ENCODE results near the gene DUSP6. TPM values are rescaled to one million over a fixed set of nuclear protein-coding genes. Genes with fewer than 3 reads are reported as not detected.
A peak's percentile ranks its signal among the peaks of the same experiment; 100 is the strongest.

Gene DUSP6
- total and polyA plus RNA-seq, 2 experiments from 2014 or later, result 96.1 to 112 TPM

DNA sequence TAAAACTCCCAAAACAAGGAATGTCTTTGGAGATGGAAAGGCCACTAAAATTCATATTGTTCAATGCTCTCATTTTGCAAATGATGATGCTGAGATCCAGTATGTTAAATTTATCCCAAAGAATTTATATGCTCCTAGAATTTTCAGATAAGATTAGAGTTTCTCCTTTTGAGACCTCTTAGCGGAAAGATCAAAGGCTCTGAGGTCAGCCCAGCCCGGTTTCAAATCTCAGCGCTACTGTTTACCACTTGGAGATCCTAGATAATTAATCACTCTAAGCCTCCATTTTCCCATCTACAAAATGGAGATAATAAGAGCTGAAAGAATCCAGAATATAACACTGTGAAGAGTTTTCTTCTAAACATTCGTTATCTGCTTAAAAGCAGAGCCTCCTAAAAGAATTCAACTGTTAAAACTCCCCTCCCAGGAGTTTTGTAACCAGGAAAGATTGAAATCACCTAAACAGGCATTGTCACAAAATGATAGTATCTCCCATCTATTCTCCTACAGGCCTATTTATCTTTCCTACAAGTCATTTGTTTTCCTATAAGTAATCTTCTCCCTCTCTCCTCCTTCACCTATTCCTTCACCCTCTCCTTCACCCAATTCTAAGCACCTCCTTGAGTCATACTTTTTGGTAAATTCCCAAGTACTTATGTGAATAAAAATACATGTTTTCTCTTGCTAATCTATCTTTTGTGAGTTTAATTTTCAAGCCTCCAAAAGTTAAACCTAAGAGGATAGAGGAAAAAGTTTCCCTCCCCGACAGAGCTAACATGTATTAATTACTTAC is 16.7 kb downstream of the DUSP6 start:
- Histone ChIP-seq H3K4me3 (no peak overlapping the region), H3K4me2 (ENCODE audit: unreplicated experiment) (no peak overlapping the region), H3F3A (ENCODE audit: insufficient read depth) (no peaks in the 10 kb centered on the region), H3K9ac (no peak overlapping the region), H2AFZ (0 out of 2 replicates have a peak overlapping the region, but pooled peaks have one; percentile 7), H3K79me2 (ENCODE audit: insufficient read depth) (no peaks in the 10 kb centered on the region), H3K36me3 (ENCODE audit: low read depth) (no peaks in the 10 kb centered on the region), H3K27ac (no peak overlapping the region), H4K20me1 (ENCODE audit: insufficient read depth) (no peaks in the 10 kb centered on the region), H3K27me3 (replicated peaks; ENCODE audit: insufficient read depth) (no peaks in the 10 kb centered on the region), H3K4me1 (ENCODE audit: insufficient read depth) (no peaks in the 10 kb centered on the region), H3K9me2 (ENCODE audit: insufficient read depth) (no peaks in the 10 kb centered on the region), H3K9me3 (ENCODE audit: low read depth) (peaks cover 2% of the 10 kb centered on the region)
- no peak for TF ChIP-seq EZH2 (IDR thresholded peaks at IDR 0.05; ENCODE audit: insufficient read depth, poor library complexity, severe bottlenecking)
- no peak for TF ChIP-seq EZH2phosphoT487 (IDR thresholded peaks at IDR 0.05; ENCODE audit: insufficient read depth, low read depth)
- no peak for DNase-seq
- in situ Hi-C loops (cut with MboI), result no loop called here
- WGBS, 2 experiments (ENCODE audit: low coverage in 1 of 2, low lambda C conversion rate in 2 of 2, missing lambda C conversion rate in 2 of 2), result 86 to 88% methylated on average over 5 of the region's 5 CpGs

DNA sequence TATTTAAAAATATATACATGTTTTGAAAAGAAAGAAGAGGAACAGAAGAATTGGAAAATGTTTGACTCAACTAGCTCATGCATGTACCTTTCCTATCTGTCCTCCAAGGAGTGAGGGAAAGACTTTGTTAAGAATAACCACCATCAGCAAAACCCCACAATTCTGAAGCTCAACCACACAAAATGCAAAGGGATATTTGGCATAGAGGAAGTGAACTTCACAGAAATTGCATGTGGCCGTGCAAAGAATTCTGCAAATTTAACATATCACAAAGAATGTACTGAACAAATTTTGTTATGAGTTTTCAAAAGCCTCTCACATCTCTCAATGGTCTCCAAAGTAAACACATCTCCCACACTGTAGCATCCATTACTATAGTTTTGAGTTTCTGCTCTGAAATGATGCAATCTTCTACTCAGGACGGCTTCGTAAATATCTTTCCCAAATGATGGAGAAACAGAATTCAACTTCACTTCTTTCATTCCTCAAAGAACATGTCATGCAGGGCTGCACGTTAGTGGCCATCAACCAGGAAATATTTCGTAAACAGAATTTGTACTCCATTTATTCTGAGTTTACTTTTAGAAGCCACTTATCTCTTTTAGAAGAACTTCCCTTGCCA is 17.6 kb downstream of the DUSP6 start:
- H2AFZ ChIP-seq, result no peak overlapping the region
- no peaks in the 10 kb centered on the region for H3K79me2 ChIP-seq (ENCODE audit: insufficient read depth)
- H3K27ac ChIP-seq, result no peak overlapping the region
- no peaks in the 10 kb centered on the region for H4K20me1 ChIP-seq (ENCODE audit: insufficient read depth)
- H3K9me3 ChIP-seq (ENCODE audit: low read depth), result peaks cover 7% of the 10 kb centered on the region
- H3K4me1 ChIP-seq (ENCODE audit: insufficient read depth), result no peaks in the 10 kb centered on the region
- no peaks in the 10 kb centered on the region for H3K9me2 ChIP-seq (ENCODE audit: insufficient read depth)
- WGBS, 2 experiments (ENCODE audit: low coverage in 1 of 2, low lambda C conversion rate in 2 of 2, missing lambda C conversion rate in 2 of 2), result 79 to 81% methylated on average over 5 of the region's 5 CpGs
- TF ChIP-seq EZH2phosphoT487 (IDR thresholded peaks at IDR 0.05; ENCODE audit: insufficient read depth, low read depth), result no peak
- no peak for TF ChIP-seq EZH2 (IDR thresholded peaks at IDR 0.05; ENCODE audit: insufficient read depth, poor library complexity, severe bottlenecking)
- no peak overlapping the region for H3K4me3 ChIP-seq
- no peak for DNase-seq
- H3K9ac ChIP-seq, result no peak overlapping the region
- no peak overlapping the region for H3K4me2 ChIP-seq (ENCODE audit: unreplicated experiment)
- no peaks in the 10 kb centered on the region for H3F3A ChIP-seq (ENCODE audit: insufficient read depth)
- H3K27me3 ChIP-seq (replicated peaks; ENCODE audit: insufficient read depth), result no peaks in the 10 kb centered on the region
- in situ Hi-C loops (cut with MboI), result no loop called here
- no peaks in the 10 kb centered on the region for H3K36me3 ChIP-seq (ENCODE audit: low read depth)

DNA sequence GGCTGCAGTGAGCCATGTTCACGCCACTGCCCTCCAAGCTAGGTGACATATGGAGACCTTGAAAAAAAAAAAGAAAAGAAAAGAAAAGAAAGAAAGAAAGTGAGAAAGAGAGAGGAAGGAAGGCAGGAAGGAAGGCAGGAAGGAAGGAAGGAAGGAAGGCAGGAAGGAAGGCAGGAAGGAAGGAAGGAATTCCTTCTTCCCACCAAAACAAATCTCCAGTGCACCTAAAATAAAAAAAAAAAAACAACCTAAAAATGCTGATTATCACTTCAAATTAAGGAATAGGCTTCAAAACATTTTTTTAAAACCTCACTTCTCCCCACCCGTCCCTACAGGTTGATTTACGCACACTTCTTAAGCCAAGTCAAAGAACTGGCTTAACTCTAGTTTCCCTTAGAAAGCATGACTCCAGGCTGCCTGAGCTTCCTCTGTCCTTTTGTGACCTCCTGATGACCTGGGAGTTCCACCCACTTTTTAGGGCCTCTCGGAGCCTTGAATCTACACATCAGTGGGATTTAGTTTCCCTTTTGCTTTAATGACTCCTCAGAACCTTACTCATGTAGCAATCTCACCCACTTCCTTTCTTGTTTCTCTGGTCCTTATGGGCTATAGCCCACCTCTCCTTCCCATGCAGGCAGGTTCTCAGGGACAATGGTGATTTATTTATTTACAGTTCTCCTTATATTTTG is 18.6 kb downstream of the DUSP6 start:
- peaks cover 7% of the 10 kb centered on the region for H3K9me3 ChIP-seq (ENCODE audit: low read depth)
- H2AFZ ChIP-seq, result no peak overlapping the region

DNA sequence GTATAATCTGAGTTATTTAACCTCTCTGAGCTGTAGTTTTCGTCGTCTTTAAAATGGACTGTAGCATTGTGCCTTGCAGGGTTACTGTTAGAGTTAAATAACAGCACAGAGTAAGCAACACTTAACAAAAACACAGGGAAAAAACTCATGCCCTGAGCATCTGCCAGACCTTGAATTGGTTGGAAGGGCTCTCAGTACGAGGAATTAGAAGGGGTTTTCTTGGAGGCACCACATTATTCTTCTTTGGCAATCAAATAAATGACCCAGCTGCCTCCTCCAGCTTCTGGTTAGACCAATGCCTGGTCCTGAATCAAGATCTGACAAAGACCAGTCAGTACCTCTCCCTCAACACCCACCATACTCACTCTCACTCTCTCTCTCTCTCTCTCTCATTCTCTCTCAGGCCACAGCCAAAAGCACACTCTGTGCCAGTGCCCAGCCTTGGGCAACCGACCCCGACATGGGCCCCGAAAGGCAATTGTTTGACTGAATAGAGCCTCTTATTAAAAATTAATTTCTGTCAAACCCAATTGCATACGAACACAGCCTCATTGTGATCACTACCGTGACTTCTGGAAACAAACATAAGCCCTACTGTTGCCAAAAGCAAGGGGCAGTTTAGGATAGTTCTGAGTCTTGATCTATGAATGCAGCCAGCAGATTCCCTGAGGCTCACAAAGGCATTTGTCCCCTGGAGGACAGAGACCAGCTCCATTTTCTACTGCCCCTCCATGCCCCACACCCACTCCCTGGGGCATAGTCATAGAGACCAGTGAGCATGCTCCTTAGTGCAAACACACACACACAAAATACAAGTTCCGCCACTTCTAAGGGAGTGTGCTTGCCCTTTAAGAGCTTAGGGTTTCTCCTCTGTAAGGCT is 23.9 kb downstream of the DUSP6 start:
- WGBS, 2 experiments (ENCODE audit: low coverage in 1 of 2, low lambda C conversion rate in 2 of 2, missing lambda C conversion rate in 2 of 2), result 85% methylated on average over 9 of the region's 9 CpGs
- H2AFZ ChIP-seq, result peak overlapping the region; percentile 14; the same call in 1 of the 2 replicates
- peaks cover 7% of the 10 kb centered on the region for H3K9me3 ChIP-seq (ENCODE audit: low read depth)
- no peaks in the 10 kb centered on the region for H3K79me2 ChIP-seq (ENCODE audit: insufficient read depth)
- H3K4me3 ChIP-seq, result no peak overlapping the region
- no peaks in the 10 kb centered on the region for H4K20me1 ChIP-seq (ENCODE audit: insufficient read depth)
- H3K27me3 ChIP-seq (replicated peaks; ENCODE audit: insufficient read depth), result no peaks in the 10 kb centered on the region
- in situ Hi-C loops (cut with MboI), result no loop called here
- no peak for DNase-seq
- no peaks in the 10 kb centered on the region for H3K36me3 ChIP-seq (ENCODE audit: low read depth)
- H3K9me2 ChIP-seq (ENCODE audit: insufficient read depth), result no peaks in the 10 kb centered on the region
- no peak overlapping the region for H3K27ac ChIP-seq
- no peak overlapping the region for H3K4me2 ChIP-seq (ENCODE audit: unreplicated experiment)
- no peaks in the 10 kb centered on the region for H3K4me1 ChIP-seq (ENCODE audit: insufficient read depth)
- no peaks in the 10 kb centered on the region for H3F3A ChIP-seq (ENCODE audit: insufficient read depth)
- H3K9ac ChIP-seq, result no peak overlapping the region
- no peak for TF ChIP-seq EZH2phosphoT487 (IDR thresholded peaks at IDR 0.05; ENCODE audit: insufficient read depth, low read depth)

More for the DNA sequence above, 18.6 kb downstream of the DUSP6 start:
- Histone ChIP-seq H3K27ac (no peak overlapping the region), H3K4me2 (ENCODE audit: unreplicated experiment) (no peak overlapping the region), H3K9ac (no peak overlapping the region), H3K4me3 (no peak overlapping the region), H3K27me3 (replicated peaks; ENCODE audit: insufficient read depth) (no peaks in the 10 kb centered on the region), H4K20me1 (ENCODE audit: insufficient read depth) (no peaks in the 10 kb centered on the region), H3K9me2 (ENCODE audit: insufficient read depth) (no peaks in the 10 kb centered on the region), H3F3A (ENCODE audit: insufficient read depth) (no peaks in the 10 kb centered on the region), H3K36me3 (ENCODE audit: low read depth) (no peaks in the 10 kb centered on the region), H3K79me2 (ENCODE audit: insufficient read depth) (no peaks in the 10 kb centered on the region), H3K4me1 (ENCODE audit: insufficient read depth) (no peaks in the 10 kb centered on the region)
- TF ChIP-seq EZH2 (IDR thresholded peaks at IDR 0.05; ENCODE audit: insufficient read depth, poor library complexity, severe bottlenecking) (no peak), EZH2phosphoT487 (IDR thresholded peaks at IDR 0.05; ENCODE audit: insufficient read depth, low read depth) (no peak)
- DNase-seq, result no peak
- in situ Hi-C loops (cut with MboI), result no loop called here
- 82 to 88% methylated on average over 4 of the region's 4 CpGs for WGBS, 2 experiments (ENCODE audit: low coverage in 1 of 2, low lambda C conversion rate in 2 of 2, missing lambda C conversion rate in 2 of 2)
